Measurements from ENCODE around the gene BUD31. TPM values are rescaled to one million over a fixed set of nuclear protein-coding genes. Genes with fewer than 3 reads are reported as not detected.
A peak's percentile ranks its signal among the peaks of the same experiment; 100 is the strongest.

BUD31 gene
- total and polyA plus RNA-seq, 10 of the 15 experiments (the other 5 are each of a cell fraction or from before 2014, with no cell fraction given) = 74.2 to 317 (median 130) TPM

- Histone ChIP-seq H3K27me3 (replicated peaks in 1 of 2; ENCODE audit: control insufficient read depth in 2 of 2, insufficient read depth in 2 of 2, low read length in 1 of 2) (no peaks in the 10 kb centered on the region), H3K9ac (ENCODE audit: control insufficient read depth, insufficient read depth, low read length) (peak overlapping the region; percentile 99), H3K9me3 (replicated peaks; ENCODE audit: control insufficient read depth, insufficient read depth, low read length) (no peaks in the 10 kb centered on the region), H4K20me1 (ENCODE audit: control insufficient read depth, insufficient read depth) (no peaks in the 10 kb centered on the region), H3K36me3 (ENCODE audit: control insufficient read depth in 2 of 2, insufficient read depth in 2 of 2, low read length in 1 of 2) (0 out of 4 replicates have a peak, but pooled peaks cover 0 to 6% of the 10 kb centered on the region in 2 experiments), H3K4me1 (ENCODE audit: control insufficient read depth, insufficient read depth, low read length) (peaks cover 3% of the 10 kb centered on the region; the same call in 1 of the 2 replicates), H3K27ac (ENCODE audit: control insufficient read depth, insufficient read depth) (peak overlapping the region; percentile 89), H3K79me2 (ENCODE audit: control insufficient read depth, insufficient read depth, low read length) (peaks cover 43% of the 10 kb centered on the region), H3K4me2 (ENCODE audit: control insufficient read depth, insufficient read depth) (peak overlapping the region; percentile 58), H2AFZ (ENCODE audit: control insufficient read depth, low read depth, low read length) (peak overlapping the region; percentile 98), H3K4me3 (peak overlapping the region; percentile 93)
- in situ Hi-C loops (cut with MboI) = no loop called here
- intact Hi-C loops (cut with micrococcal nuclease; ENCODE audit: unreplicated experiment) = loop anchor here (10.0 kb wide), 1 partner anchor 149 kb away; the partner anchor contains the start of gene ZSCAN25
- ATAC-seq (peak; percentile 10), FAIRE-seq (no peak), DNase-seq (ENCODE audit: low read depth, low spot score) (no peak)
- BruUV-seq (replicated peaks) = TSS peak; percentile 75
- ChIA-PET SMC1A (ENCODE audit: uncharacterized antibody, unreplicated experiment) (interaction anchor here (0.6 to 1.4 kb wide), 5 partner anchors 9 to 372 kb away, joined by 3 to 7 read pairs (median 3); no protein-coding TSS in a partner anchor), CTCF (interaction anchor here (1.1 kb wide), 1 partner anchor 16 kb away, joined by 3 read pairs; no protein-coding TSS in a partner anchor), POLR2A (interaction anchor here (1.0 to 1.9 kb wide), 4 partner anchors 9 to 57 kb away, joined by 3 to 9 read pairs (median 6); partner anchors contain the start of genes BUD31, PDAP1, ZKSCAN5 and ZNF394), RAD21 (ENCODE audit: unreplicated experiment) (interaction anchor here (0.9 kb wide), 1 partner anchor 34 kb away, joined by 5 read pairs; the partner anchor contains the start of gene ZNF394)
- TF ChIP-seq HCFC1 (IDR thresholded peaks at IDR 0.05; ENCODE audit: low read length) (no peak), SIX5 (IDR thresholded peaks at IDR 0.05; ENCODE audit: low read depth, low read length, severe bottlenecking) (no peak), CBX5 (IDR thresholded peaks at IDR 0.05; ENCODE audit: low read depth) (no peak), TCF3 (IDR thresholded peaks at IDR 0.05; ENCODE audit: borderline replicate concordance, insufficient read depth, low read depth, low read length) (no peak), HDGF (IDR thresholded peaks at IDR 0.05) (no peak), ZNF207 (IDR thresholded peaks at IDR 0.05; ENCODE audit: borderline replicate concordance) (no peak), GATAD2B (conservative IDR thresholded peaks at IDR 0.05; ENCODE audit: low read depth) (no peak), IKZF1 (conservative IDR thresholded peaks at IDR 0.05) (no peak)
- 6% methylated on average over 9 of the region's 9 CpGs for WGBS (ENCODE audit: insufficient coverage, insufficient replicate concordance, low lambda C conversion rate, missing lambda C conversion rate)
These were observed 56.6 kb downstream of the BUD31 start for GRCh38 chr7:99465421-99465768.
